Rectal smooth muscle tissue (tissue), 1 donor: ENCODE measurements around the gene CYP4V2.
A peak's percentile ranks its signal among the peaks of the same experiment; 100 is the strongest.
"Not testable (repeated sequence)": the region's sequence is repeated elsewhere in the genome, so short reads cannot be mapped to it uniquely, and the experiment has no call there.

ENCODE experiments used
- H3K27ac ChIP-seq: one replicate; pipeline ENCODE4 v1.7.0; 2013; ENCODE audit warnings: low read depth, low read length, inconsistent platforms
- H3K27me3 ChIP-seq: one replicate; pipeline ENCODE4 v1.7.0; 2013; ENCODE audit warnings: low read length; ENCODE audit not compliant: control insufficient read depth, insufficient read depth
- H3K36me3 ChIP-seq: one replicate; pipeline ENCODE4 v1.7.0; 2013; ENCODE audit warnings: low read length; ENCODE audit not compliant: control insufficient read depth, insufficient read depth
- H3K4me1 ChIP-seq: one replicate; pipeline ENCODE4 v1.7.0; 2013; ENCODE audit warnings: low read length; ENCODE audit not compliant: control insufficient read depth, insufficient read depth
- H3K4me3 ChIP-seq: one replicate; pipeline ENCODE4 v1.7.0; 2013; ENCODE audit warnings: low read length
- H3K9ac ChIP-seq: one replicate; pipeline ENCODE4 v1.7.0; 2013; ENCODE audit warnings: low read length

The CYP4V2 gene

DNA sequence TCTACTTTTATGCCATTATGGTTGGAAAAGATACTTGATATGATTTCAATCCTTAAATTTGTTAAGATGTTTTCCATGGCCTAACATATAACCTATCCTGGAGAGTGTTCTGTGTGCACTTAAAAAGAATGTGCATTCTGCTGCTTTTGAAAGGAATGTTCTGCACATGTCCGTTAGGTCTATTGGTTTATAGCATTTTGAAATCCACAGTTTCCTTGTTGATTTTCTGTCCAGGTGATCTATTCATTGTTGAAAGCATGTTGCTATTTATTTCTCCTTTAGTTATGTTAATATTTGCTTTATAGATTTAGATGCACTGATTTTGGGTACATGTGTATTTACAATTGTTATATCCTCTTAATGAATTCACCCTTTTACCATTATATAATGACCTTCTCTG lies 30.3 kb downstream of the CYP4V2 start:
- Histone ChIP-seq H3K36me3 (no peaks in the 10 kb centered on the region), H3K4me1 (no peaks in the 10 kb centered on the region), H3K27me3 (no peaks in the 10 kb centered on the region), H3K27ac (no peak overlapping the region), H3K9ac (no peak overlapping the region), H3K4me3 (no peak overlapping the region)

DNA sequence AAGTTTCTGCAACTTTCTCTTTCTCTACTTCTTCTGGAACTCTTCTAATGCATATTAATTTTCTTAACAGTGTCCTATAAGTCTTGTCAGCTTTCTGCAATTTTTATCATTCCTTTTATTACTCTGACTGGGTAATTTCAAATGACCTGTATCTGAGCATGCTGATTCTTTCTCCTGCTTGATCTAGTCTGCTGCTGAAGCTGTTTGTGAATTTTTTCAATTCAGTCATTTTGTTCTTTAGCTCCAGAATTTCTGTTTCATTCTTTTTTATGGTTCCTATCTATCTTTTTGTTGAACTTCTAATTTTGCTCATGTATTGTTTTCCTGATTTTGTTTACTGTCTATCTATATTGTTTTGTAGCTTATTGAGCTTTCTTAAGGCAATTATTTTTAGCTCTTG lies 34.5 kb downstream of the CYP4V2 start:
- no peak overlapping the region for H3K27ac ChIP-seq
- no peaks in the 10 kb centered on the region for H3K36me3 ChIP-seq
- H3K4me1 ChIP-seq: no peaks in the 10 kb centered on the region
- no peaks in the 10 kb centered on the region for H3K27me3 ChIP-seq
- no peak overlapping the region for H3K4me3 ChIP-seq
- no peak overlapping the region for H3K9ac ChIP-seq

DNA sequence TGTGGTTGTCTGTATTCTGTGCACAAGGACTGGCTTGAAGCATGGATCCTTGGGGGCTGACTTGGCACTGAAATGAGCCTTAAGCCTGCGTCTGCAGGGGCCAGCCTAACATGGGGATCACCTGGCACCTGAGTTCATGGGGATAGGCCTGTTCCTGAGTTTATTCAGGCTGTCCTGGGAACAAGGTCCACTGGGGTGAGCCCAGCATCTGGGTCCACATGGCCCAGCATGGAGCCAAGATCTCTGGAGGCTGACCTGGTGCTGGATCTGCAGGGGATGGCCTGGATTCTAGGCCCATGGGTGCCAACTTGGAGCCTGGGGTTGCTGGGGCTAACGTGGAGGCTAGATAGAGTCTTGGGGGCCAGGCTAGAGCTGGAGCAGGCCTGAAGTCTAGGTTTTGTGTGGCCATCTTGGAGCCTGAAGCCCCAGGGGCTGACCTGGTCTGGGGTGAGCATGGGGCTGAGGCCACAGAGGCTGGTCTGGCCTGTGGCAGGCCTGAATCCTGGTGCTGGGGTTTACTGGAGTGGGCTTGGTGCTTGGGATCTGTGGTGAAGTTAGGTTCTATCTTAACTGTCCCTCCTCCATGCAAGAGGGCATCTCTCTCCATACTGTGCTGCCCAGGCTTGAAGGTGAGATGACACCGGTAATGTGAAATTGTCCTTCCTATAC lies 35.3 kb downstream of the CYP4V2 start:
- no peak overlapping the region for H3K27ac ChIP-seq
- H3K27me3 ChIP-seq: no peaks in the 10 kb centered on the region
- no peak overlapping the region for H3K4me3 ChIP-seq
- H3K36me3 ChIP-seq: no peaks in the 10 kb centered on the region
- no peaks in the 10 kb centered on the region for H3K4me1 ChIP-seq
- no peak overlapping the region for H3K9ac ChIP-seq

DNA sequence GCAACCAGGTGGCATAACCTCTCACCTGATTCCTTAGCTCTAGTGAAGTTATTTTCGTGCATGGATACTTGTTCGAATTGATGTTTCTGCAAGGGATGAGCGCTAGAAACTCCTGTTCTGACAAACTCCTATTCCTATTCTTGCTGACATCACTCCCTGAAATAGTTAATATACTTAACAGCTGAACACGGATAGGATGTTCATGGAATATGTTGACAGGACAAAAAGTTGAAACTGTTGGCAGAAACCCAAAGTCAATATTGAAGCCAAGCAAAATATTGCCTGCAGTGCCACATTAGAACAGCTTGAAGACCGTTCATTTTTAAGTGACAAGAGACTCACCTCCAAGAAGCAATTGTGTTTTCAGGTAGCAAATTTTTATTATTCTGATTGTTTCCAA lies 35.9 kb downstream of the CYP4V2 start, which contains the start of gene KLKB1:
Gene KLKB1 (plus strand): TSS at position 287 of the 400 bp plus-strand sequence. CDS start 689 bp downstream, outside the sequence.
- no peaks in the 10 kb centered on the region for H3K4me1 ChIP-seq
- H3K9ac ChIP-seq: no peak within 1 kb of the TSS
- H3K4me3 ChIP-seq: peak within 1 kb of the TSS; percentile 36
- H3K27me3 ChIP-seq: no peaks in the 10 kb centered on the region
- H3K36me3 ChIP-seq: no peaks in the 10 kb centered on the region
- H3K27ac ChIP-seq: no peak within 1 kb of the TSS

DNA sequence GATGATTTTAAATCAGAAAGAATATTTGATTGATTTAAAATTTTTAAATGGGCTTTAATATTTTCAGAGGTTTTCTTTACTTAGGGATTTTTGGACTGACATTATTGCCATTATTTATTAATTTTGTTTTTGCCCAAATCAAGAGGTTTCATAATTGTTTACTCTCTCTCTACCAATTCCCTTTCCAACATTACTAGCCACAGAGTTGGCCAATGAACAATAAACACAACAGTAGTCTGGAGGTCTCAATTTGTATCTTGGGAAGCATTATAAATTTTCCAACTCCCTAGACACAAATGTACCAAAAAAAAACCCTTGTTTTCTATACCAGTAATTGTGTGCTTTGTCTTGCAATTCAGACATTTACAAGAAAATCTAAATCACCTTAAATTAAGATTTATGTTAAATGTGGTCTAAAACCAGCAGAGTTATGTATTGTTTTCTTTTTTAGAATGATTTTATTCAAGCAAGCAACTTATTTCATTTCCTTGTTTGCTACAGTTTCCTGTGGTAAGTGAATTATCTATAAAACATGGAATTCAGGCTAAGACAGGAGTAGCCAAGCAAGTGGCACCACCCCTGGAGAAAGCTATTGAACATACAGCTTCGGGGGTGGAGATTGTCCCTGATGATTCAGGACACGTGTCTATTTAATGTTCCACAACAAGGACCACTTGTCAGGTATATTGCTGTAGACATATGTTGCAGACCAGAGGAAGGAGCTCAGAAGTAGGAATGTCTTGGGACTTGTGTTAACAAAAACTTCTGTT lies 36.6 kb downstream of the CYP4V2 start:
- Histone ChIP-seq H3K9ac (no peak overlapping the region), H3K36me3 (no peaks in the 10 kb centered on the region), H3K27ac (no peak overlapping the region), H3K4me1 (no peaks in the 10 kb centered on the region), H3K27me3 (no peaks in the 10 kb centered on the region), H3K4me3 (peak overlapping the region; percentile 36)

DNA sequence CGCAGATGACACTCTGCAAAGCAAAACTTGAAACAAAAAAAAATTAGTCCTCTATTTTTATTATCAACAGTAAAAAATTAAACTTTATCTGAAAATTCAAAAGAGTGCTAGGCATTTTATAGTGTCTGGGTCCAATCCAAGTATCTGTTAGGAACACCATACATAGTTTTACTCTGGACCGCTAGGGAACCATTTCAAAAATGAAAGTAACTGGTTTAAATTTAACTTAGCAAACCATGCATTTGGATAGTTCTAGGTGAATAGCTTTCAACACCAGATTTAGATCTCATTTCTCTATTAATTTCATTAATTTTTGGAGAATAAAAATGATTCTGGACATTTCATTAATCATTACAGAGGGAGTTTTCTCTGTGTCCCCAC lies 37.1 kb downstream of the CYP4V2 start:
- Histone ChIP-seq H3K4me1 (no peaks in the 10 kb centered on the region), H3K4me3 (no peak overlapping the region), H3K27me3 (no peaks in the 10 kb centered on the region), H3K9ac (no peak overlapping the region), H3K27ac (no peak overlapping the region), H3K36me3 (no peaks in the 10 kb centered on the region)

DNA sequence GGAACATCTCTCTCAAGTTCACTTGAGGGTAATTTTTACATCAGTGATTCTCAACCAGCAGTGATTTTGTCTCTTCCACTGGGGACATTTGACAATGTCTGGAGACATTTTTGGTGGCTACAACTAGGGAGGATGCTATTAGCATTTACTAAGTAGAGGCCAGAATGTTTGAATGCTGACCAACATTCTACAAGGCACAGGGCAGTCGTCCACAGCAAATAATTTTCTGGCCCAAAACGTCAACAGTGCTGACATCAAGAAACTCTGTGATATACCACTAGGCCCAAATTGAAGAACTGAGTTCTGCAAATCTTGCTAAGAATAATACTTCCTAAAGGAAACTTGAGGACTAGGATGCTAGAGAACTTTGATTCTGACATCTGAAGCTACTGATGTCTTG lies 43.0 kb downstream of the CYP4V2 start:
- Histone ChIP-seq H3K4me1 (no peaks in the 10 kb centered on the region), H3K9ac (no peak overlapping the region), H3K27me3 (no peaks in the 10 kb centered on the region), H3K4me3 (no peak overlapping the region), H3K36me3 (no peaks in the 10 kb centered on the region), H3K27ac (no peak overlapping the region)

DNA sequence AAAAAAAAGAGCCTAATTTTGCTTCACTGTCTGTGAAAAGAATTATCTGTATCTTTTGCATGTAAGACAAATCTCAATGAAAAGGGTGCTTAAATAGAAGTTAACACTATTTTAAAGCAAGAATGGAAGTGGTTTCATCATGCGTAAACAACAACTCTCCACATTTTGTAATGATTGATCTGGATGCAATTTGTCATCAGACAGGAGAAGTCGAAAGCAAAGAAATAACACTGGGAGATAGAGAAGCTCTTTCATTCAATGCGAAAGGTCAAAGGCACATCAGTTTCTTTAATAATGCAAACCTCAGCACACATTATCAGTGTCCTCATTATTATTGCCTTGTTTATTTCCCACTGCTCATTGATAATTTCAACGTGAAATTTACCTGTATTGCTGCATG lies 44.8 kb downstream of the CYP4V2 start:
- no peak overlapping the region for H3K9ac ChIP-seq
- H3K4me3 ChIP-seq: no peak overlapping the region
- no peaks in the 10 kb centered on the region for H3K4me1 ChIP-seq
- H3K36me3 ChIP-seq: no peaks in the 10 kb centered on the region
- no peak overlapping the region for H3K27ac ChIP-seq
- H3K27me3 ChIP-seq: no peaks in the 10 kb centered on the region

DNA sequence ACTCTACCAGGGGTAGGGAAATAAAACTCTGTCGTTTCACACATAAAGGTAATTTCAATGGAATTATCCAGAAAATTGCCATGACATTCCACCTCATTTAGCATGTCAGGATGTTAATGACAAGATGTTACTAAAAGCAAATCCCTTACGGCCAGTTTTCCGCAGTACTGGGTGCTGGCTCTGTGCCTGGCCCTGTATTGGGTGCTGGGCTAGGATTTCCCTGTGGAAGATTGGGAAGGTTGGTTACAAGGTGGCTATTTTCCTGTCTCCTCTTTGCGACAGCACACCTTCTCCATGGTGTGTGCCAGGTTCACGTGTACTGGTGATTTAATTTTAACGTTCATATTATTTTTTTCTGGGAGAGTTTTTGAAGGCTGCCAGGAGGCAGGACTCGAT lies 49.1 kb downstream of the CYP4V2 start:
- no peaks in the 10 kb centered on the region for H3K4me1 ChIP-seq
- H3K36me3 ChIP-seq: no peaks in the 10 kb centered on the region
- no peaks in the 10 kb centered on the region for H3K27me3 ChIP-seq
- no peak overlapping the region for H3K4me3 ChIP-seq
- no peak overlapping the region for H3K27ac ChIP-seq
- H3K9ac ChIP-seq: no peak overlapping the region

DNA sequence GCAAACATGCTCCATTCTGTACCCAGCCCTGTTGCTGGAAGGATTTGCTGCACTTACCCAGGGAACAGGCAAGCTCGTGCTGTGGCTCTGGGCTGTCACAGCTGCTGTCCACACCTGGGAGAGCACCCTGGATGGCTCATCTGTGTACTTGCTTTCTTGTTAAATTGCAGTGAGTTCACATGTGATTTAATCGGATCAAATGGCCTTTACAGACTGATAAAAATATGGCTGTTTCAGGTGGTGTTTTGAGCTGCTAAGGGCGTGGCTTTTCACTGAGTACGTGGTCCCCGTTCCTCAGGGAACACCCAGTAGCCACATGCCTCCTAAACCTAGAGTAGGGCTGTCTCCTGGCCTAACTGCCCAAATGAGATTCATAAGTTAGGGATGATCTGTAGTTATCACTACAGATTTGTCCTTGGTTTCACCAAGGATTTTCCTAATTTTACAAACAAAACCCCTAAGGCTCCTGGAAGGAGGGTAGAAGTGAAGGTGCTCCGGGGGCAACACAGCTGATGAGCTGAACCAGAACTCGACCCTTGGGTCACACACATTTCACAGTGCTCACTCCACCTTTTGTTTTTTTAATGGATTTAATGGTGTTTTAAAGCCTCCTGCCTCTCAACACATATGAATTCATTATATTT lies 49.6 kb downstream of the CYP4V2 start:
- Histone ChIP-seq H3K4me3 (no peak overlapping the region), H3K9ac (no peak overlapping the region), H3K27me3 (no peaks in the 10 kb centered on the region), H3K4me1 (no peaks in the 10 kb centered on the region), H3K36me3 (no peaks in the 10 kb centered on the region), H3K27ac (no peak overlapping the region)

DNA sequence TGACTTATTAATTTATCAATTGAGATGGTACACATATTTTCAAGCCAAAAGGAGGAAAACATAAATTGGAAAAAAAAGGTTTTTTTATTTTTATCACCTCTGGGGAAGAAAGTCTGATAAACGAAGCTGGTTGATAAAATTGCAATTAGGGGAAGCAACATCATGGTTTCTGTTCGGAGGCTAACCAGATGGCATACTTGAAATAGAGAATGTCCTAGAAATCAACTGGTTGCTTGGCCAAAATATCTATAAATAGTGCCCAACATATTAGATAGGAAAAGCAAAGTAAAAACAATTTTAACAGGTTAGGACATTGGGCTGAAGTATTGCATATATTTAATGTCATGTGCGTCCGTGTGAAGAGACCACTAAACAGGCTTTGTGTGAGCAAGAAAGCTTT lies 50.2 kb downstream of the CYP4V2 start:
- H3K27ac ChIP-seq: no peak overlapping the region
- no peaks in the 10 kb centered on the region for H3K27me3 ChIP-seq
- H3K36me3 ChIP-seq: no peaks in the 10 kb centered on the region

DNA sequence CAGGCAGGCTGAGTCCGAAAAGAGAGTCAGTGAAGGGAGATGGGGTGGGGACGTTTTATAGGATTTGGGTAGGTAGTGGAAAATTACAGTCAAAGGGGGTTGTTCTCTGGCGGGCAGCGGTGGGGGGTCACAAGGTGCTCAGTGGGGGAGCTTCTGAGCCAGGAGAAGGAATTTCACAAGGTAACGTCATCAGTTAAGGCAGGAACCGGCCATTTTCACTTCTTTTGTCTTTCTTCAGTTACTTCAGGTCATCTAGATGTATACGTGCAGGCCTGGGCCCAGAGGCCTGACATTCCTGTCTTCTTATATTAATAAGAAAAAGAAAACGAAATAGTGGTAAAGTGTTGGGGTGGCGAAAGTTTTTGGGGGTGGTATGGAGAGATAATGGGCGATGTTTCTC lies 50.7 kb downstream of the CYP4V2 start:
- not testable (repeated sequence) for H3K9ac ChIP-seq, H3K4me3 ChIP-seq, H3K27me3 ChIP-seq, H3K36me3 ChIP-seq, H3K4me1 ChIP-seq, H3K27ac ChIP-seq

More for the DNA sequence above, 50.2 kb downstream of the CYP4V2 start:
- Histone ChIP-seq H3K9ac (no peak overlapping the region), H3K4me3 (no peak overlapping the region), H3K4me1 (no peaks in the 10 kb centered on the region)
